HepG2 (cell line): ENCODE data around the gene ZFHX3. TPM values are rescaled to one million over a fixed set of nuclear protein-coding genes. Genes with fewer than 3 reads are reported as not detected.
A peak's percentile ranks its signal among the peaks of the same experiment; 100 is the strongest.

Source experiments
- ARID4A ChIP-seq: sonication (generic); formaldehyde crosslinking; IDR thresholded peaks from 2 replicates; pipeline ENCODE4 v1.5.0; 2020; ENCODE audit warnings: mild to moderate bottlenecking, missing genetic modification reagents, borderline replicate concordance
- BCL6 ChIP-seq: IDR thresholded peaks from 2 replicates; pipeline ENCODE4 v1.6.1; 2016; ENCODE audit warnings: missing genetic modification reagents, missing compliant biosample characterization
- DRAP1 ChIP-seq: IDR thresholded peaks from 2 replicates; pipeline ENCODE4 v1.6.1; 2016; ENCODE audit warnings: missing genetic modification reagents, missing compliant biosample characterization
- EP300 ChIP-seq, 3 experiments: sonication (generic) in 1 of 3; formaldehyde crosslinking in 1 of 3; IDR thresholded peaks; 2 replicates each; pipeline versions ENCODE4 v1.5.1 to v1.6.1; 2011 to 2020; ENCODE audit warnings: low read depth in 2 of 3, low read length in 2 of 3, borderline replicate concordance in 1 of 3, improper control_type of control experiment in 1 of 3, mild to moderate bottlenecking in 1 of 3, missing genetic modification reagents in 1 of 3, moderate library complexity in 1 of 3
- HDAC2 ChIP-seq: sonication (generic); formaldehyde crosslinking; IDR thresholded peaks from 2 replicates; pipeline ENCODE4 v1.4.0; 2020; ENCODE audit warnings: missing genetic modification reagents
- ZBTB26 ChIP-seq: IDR thresholded peaks from 2 replicates; pipeline ENCODE4 v1.6.1; 2016; ENCODE audit warnings: missing compliant biosample characterization, missing genetic modification reagents, borderline replicate concordance
- ZNF18 ChIP-seq: sonication (generic); formaldehyde crosslinking; IDR thresholded peaks from 2 replicates; pipeline ENCODE4 v1.8.0; 2022; ENCODE audit warnings: mild to moderate bottlenecking, missing genetic modification reagents; ENCODE audit not compliant: insufficient replicate concordance
- ZNF263 ChIP-seq: sonication (generic); formaldehyde crosslinking; IDR thresholded peaks from 2 replicates; pipeline ENCODE4 v1.4.0; 2020; ENCODE audit warnings: missing genetic modification reagents
- ZNF614 ChIP-seq: IDR thresholded peaks from 2 replicates; pipeline ENCODE4 v1.6.1; 2018; ENCODE audit warnings: missing biosample characterization, missing genetic modification reagents, inconsistent platforms, borderline replicate concordance
- polyA plus RNA-seq, 8 experiments: library from polyadenylated mRNA; depleted of rRNA in 3 of 8; stranded (reverse) in 7 of 8; unstranded in 1 of 8; fragments of >200 nt; fragmentation: Illumina TruSeq in 4 of 8; extraction: Trizol in 4 of 8; gene quantifications; 2 replicates each; pipeline versions ENCODE4 v1.2.1 to v1.2.3, GENCODE V29; 2011 to 2016; ENCODE audit warnings: low read depth in 4 of 8, missing spikeins in 1 of 8, mixed read lengths in 1 of 8; ENCODE audit not compliant: insufficient read depth in 1 of 8
- total RNA-seq, 5 experiments: library from RNA; depleted of rRNA; stranded (reverse); fragments of >200 nt; fragmentation: Illumina TruSeq; extraction: Trizol; gene quantifications; 2 replicates each; pipeline ENCODE4 v1.2.3, GENCODE V29; 2016; ENCODE audit warnings: low read depth in 1 of 5

ZFHX3 gene
- total and polyA plus RNA-seq, 2 of the 13 experiments (the other 11 are each of a cell fraction or from before 2014, with no cell fraction given): 5.0 to 6.0 TPM

- peak; percentile 62 for TF ChIP-seq ARID4A
- peak; percentile 80 for TF ChIP-seq BCL6 (CRISPR knock-in tag)
- no peak for TF ChIP-seq ZBTB26 (CRISPR knock-in tag)
- 0 out of 2 replicates have a peak, but pooled peaks have one; percentile 46 for TF ChIP-seq ZNF614 (CRISPR knock-in tag)
- TF ChIP-seq ZNF18 (CRISPR knock-in tag): no peak
- peak; percentile 41; the same call in 1 of the 2 replicates for TF ChIP-seq HDAC2 (CRISPR knock-in tag)
- peak; percentile 16 to 52; a peak in 3 of 4 replicates for TF ChIP-seq EP300 (IDR thresholded peaks at IDR 0.05; ENCODE audit: low read depth in 2 of 2, low read length in 2 of 2)
- TF ChIP-seq EP300 (CRISPR knock-in tag; IDR thresholded peaks at IDR 0.05; ENCODE audit: borderline replicate concordance): no peak
- TF ChIP-seq DRAP1: no peak
- peak; percentile 65; the same call in 1 of the 2 replicates for TF ChIP-seq ZNF263 (CRISPR knock-in tag)
Observed at GRCh38 chr16:73023752-73024570, 24.0 kb downstream of the ZFHX3 start (continued).
